H1 (cell line): ENCODE data around the gene RGS6. TPM values are rescaled to one million over a fixed set of nuclear protein-coding genes. Genes with fewer than 3 reads are reported as not detected.

Experiments used
- CHD1 ChIP-seq: IDR thresholded peaks from 2 replicates; pipeline ENCODE4 v1.6.1; 2012; ENCODE audit warnings: low read depth, low read length, improper control_type of control experiment
- CHD2 ChIP-seq: IDR thresholded peaks from 2 replicates; pipeline ENCODE4 v1.6.1; 2012; ENCODE audit warnings: low read length, improper control_type of control experiment
- FOSL1 ChIP-seq: IDR thresholded peaks from 2 replicates; pipeline ENCODE4 v1.6.1; 2011; ENCODE audit warnings: mild to moderate bottlenecking, low read depth, low read length, moderate library complexity; ENCODE audit not compliant: insufficient read depth
- TCF12 ChIP-seq: IDR thresholded peaks from 2 replicates; pipeline ENCODE4 v1.6.1; 2011; ENCODE audit warnings: low read depth, mild to moderate bottlenecking, low read length
- polyA plus RNA-seq, 7 experiments: library from polyadenylated mRNA; depleted of rRNA in 3 of 7; stranded (reverse) in 5 of 7; unstranded in 2 of 7; fragments of >200 nt in 5 of 7; fragments of 200-250 nt in 2 of 7; gene quantifications; 1 replicate in 5 of 7; 2 replicates in 1 of 7; 4 replicates in 1 of 7; pipeline versions ENCODE4 v1.2.1 to v1.2.3, GENCODE V29; 2011 to 2013; ENCODE audit warnings: missing spikeins in 2 of 7, mixed read lengths in 2 of 7
- total RNA-seq: library from RNA; stranded (reverse); fragmentation: NEBNext Ultra II Directional; extraction: Animal tissue kit (Norgen Biotek cat#: 25700); gene quantifications from 2 replicates; pipeline ENCODE4 v1.2.1, GENCODE V29; 2021

RGS6 gene
- total and polyA plus RNA-seq, 2 of the 8 experiments (the other 6 are each of a cell fraction or from before 2014, with no cell fraction given): 0.26 to 1.1 TPM

- TF ChIP-seq TCF12 (no peak), CHD2 (no peak), CHD1 (no peak), FOSL1 (no peak)
These were observed 373.3 kb downstream of the RGS6 start (continued) for GRCh38 chr14:72305561-72305960.
